ENCODE results near the gene TENM3.

The TENM3 gene

GRCh38 chr4:182818926-182819730, 575.9 kb downstream of the TENM3 start:
- DNase-seq (ENCODE audit: low spot score) = no peak

- DNase-seq (ENCODE audit: low spot score) = no peak
Observed at GRCh38 chr4:182819751-182820150, 576.5 kb downstream of the TENM3 start.

GRCh38 chr4:182822554-182822953, 579.4 kb downstream of the TENM3 start:
- no peak for DNase-seq (ENCODE audit: low spot score)

DNA sequence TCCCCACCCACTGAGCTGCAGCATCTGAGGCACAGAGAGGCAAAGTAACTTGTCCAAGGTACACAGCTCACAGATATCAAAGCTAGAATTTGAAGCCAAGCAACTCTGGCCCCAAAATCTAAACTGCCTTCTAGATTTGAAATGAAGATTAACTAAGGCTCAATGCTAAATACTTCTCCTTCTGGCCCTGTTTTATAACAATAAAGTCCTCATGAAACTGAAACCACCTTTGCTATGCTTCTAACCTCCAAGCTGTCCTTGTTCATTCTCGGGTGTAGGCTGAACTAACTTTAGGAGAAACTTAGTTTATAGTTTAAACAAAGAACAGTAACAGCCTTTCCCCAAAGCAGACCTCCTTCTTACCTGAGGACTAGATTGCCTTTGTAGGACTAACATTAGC, 580.4 kb downstream of the TENM3 start:
- no peak for DNase-seq (ENCODE audit: low spot score)

DNA sequence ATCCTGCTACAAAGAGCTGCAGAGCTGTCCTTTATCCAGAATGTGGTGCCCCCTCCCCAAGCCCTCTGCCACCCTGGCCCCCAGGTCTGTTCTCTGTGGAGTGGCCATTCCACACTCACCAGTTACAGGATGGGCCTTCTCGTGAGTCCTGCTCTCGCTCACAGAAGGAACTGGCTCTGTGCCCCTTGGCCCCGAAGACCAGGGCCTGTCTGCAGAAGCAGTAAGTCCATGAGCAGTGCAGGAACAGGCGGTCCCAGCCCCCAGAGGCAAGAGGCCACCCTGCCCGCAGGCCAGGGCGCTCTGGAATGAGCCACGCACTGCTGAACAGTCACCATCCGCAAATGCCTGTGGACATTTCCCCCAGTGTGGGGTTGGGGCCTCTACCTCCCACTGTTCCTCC, 581.8 kb downstream of the TENM3 start:
- no peak for DNase-seq (ENCODE audit: low spot score)

DNA sequence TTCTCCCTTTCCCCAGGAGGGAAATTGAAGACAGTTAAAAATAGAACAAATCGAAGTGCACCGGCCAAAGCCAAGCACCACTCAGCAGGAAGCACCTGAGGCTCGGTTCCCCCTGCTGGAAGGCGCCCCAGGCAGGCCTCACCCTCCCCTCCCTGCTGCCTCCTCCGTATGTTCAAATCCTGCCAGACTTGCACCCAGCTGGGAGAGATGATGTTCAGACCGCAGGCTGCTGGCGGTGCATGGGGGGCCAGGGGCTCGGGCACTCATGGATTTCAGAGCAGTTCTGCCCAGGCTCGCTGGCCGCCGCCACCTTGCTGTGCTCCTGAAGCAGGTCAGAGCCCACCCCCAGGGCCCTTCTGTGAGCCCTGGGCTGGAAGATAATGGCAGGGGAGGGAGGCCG, 582.6 kb downstream of the TENM3 start:
- DNase-seq (ENCODE audit: low spot score) = no peak

GRCh38 chr4:182826391-182826790, 583.2 kb downstream of the TENM3 start:
- DNase-seq (ENCODE audit: low spot score) = no peak

- DNase-seq (ENCODE audit: low spot score) = no peak
Observed at GRCh38 chr4:182827166-182827565, 584.0 kb downstream of the TENM3 start.

DNA sequence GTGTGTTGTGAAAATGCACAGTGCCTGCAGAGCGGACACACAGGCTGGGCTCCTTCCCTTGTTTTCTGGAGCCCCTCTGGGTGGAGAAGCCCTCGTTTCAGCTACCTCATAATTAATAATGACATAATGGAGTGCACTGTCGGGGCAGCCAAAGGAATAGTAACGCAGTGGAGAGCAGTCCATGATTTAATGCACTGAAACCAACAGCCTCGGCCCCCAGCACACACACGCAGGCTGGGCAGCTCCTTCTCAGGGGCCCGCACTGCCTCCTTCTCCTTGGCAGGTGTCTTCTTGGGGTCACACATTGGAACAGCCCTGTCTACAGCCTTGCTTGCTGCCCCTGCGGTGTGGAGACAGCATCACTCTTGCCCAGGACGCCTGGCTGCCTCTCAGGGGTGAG, 584.8 kb downstream of the TENM3 start:
- DNase-seq (ENCODE audit: low spot score) = no peak

- no peak for DNase-seq (ENCODE audit: low spot score)
Observed at GRCh38 chr4:182828360-182829025, 585.3 kb downstream of the TENM3 start.

- no peak for DNase-seq (ENCODE audit: low spot score)
Observed at GRCh38 chr4:182829196-182829595, 586.0 kb downstream of the TENM3 start.

- DNase-seq (ENCODE audit: low spot score) = no peak
Observed at GRCh38 chr4:182831376-182831775, 588.2 kb downstream of the TENM3 start.

GRCh38 chr4:182832352-182833120, 589.3 kb downstream of the TENM3 start:
- DNase-seq (ENCODE audit: low spot score) = no peak

DNA sequence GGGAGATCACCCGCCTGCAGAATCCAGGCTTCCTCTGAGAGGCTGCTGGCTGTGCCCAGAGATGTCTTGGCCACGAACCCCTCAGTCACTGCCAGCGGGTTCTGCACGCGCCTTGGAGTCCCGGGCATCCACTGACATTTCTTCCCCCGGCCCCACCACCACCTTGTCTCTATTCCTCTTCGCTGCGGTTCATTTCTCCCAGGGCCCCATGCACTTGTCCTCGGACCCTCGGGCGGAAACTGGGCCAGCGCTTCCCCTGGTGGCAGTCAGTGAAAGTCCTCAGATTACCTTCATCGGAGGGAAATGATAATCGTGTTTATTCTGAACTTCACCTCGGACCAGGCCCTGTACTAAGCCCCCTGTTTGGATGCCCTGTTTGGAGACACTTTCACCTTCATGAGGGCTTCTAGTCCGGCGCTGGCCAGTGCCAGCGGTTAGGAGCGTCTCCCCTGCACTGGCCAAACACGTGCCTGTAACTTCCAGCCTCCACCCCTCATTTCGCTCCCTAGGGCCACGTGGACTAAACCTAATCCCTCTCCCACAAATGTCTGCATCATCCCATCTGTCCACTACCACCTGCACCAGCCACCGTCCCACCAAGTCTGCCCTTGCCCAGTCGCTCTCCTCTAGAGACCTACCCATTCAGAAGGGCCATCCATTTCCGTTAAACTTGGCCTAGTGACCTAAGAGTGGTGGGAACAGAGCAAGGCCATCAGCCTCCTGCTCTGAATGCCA, 592.0 kb downstream of the TENM3 start:
- no peak for DNase-seq (ENCODE audit: low spot score)

DNA sequence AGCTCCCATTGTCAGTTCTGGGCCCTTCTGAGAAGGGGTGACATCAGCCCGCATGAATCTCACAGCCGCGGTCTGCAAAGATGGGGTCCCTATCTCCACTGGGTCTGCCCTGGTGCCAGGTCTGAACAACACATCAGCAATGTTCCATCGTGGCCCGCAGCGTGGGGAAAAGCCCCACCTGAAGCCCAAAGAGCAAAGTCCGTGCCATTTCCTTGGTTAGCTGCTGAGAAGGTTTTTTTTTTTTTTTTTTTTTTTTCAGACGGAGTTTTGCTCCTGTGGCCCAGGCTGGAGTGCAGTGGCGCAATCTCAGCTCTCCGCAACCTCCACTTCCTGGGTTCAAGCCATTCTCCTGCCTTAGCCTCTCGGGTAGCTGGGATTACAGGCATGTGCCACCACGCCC, 594.6 kb downstream of the TENM3 start:
- DNase-seq (ENCODE audit: low spot score) = no peak

DNA sequence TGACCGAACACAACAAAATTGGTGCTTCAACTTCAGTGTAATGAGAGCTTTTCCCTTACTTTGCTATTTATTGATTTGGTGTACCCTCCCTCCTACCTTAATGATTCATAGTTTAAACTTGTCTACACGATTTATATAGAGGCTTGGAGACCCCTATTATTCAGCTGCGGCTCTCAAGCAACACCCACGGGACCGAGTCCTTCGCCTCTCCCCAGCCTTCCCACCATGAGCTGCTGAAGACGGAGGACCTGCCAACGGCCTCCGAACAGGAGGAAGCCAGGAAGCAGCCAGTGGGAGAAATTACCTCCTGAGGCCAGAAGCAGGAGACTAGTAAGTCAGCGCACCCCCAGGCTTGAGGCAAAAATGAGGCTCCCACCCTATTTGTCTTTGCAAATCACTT, 595.3 kb downstream of the TENM3 start:
- DNase-seq (ENCODE audit: low spot score) = no peak

DNA sequence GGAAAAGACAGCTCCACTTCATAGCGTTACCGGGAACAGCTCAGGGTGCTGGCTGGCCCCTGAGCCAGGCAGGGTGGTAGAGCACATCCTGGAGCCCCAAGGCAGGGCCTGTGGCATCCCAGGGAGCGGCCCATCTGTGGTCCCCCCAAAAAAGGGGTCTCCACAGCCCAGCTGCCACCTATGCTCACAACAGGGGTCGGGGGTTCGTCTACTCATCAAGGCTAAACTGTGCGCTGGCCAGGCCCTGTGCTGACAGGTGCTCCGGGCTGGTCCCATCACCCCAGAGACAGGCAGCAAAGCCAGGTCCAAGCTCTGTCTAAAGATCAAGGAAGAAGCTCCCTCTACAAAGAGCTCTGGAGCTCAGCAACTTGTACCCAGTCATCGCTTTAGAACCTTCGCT, 596.1 kb downstream of the TENM3 start:
- no peak for DNase-seq (ENCODE audit: low spot score)

DNA sequence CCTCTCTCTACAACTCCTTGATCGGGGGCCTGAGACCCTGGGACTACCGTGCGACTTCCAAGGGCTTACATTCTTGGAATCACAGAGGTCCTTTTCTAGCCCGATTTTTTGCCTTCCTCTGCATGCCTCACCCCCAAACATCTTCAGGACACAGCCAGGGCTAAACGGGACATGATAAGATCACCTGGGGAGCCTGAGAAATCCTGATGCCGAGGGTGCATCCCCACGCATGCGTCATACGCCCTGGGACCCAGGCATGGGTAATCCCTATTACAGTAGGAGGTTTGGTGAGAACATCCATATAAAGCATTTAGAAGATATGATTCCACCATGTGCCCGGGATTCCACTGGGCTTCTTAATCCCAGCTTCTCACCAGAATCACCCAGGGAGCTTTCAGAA, 596.9 kb downstream of the TENM3 start:
- DNase-seq (ENCODE audit: low spot score) = no peak

GRCh38 chr4:182842104-182842600, 599.0 kb downstream of the TENM3 start:
- DNase-seq (ENCODE audit: low spot score) = no peak

- DNase-seq (ENCODE audit: low spot score) = no peak
Observed at GRCh38 chr4:182842759-182843390, 599.7 kb downstream of the TENM3 start.

- no peak for DNase-seq (ENCODE audit: low spot score)
Observed at GRCh38 chr4:182843808-182844325, 600.7 kb downstream of the TENM3 start.

Measured in AG08396 (cell line).